ENCODE measurements around the gene CRACR2B.

DNA sequence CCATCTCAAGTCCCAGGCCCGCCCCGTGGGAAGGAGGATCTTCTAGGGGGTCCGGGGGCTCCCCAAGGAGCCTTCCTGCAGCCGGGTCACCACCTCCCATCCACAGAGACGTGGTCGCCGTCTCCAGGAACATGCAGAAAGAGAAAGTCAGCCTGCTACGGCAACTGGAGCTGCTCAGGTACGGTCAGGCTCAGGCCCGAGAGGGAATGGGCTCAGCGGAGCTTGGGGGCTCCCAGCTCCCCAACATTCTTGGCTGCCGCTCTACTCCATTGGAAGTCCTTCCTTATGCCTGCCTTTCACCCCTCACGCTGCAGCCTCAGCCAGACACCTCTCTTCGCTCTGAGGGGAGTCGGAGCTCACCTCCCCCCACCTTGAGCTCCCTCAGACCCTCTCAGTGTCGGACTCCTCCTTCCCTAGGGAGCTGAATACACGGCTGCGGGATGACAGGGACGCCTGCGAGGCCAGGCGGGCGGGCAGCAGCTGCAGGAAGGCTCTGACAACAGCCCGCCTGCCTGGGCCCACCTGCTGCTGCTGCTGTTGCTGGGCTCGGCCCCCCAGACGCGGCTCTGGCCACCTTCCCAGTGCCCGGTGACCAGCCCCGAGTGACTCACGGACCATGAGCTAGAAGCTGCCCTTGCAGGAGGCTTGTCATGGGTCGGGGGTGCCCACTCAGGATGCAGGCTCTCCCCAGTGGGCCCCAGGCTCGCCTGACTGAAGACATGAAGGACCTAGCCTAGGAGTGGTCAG, 3.6 kb downstream of the CRACR2B start:
- TF ChIP-seq, protein P1, sequence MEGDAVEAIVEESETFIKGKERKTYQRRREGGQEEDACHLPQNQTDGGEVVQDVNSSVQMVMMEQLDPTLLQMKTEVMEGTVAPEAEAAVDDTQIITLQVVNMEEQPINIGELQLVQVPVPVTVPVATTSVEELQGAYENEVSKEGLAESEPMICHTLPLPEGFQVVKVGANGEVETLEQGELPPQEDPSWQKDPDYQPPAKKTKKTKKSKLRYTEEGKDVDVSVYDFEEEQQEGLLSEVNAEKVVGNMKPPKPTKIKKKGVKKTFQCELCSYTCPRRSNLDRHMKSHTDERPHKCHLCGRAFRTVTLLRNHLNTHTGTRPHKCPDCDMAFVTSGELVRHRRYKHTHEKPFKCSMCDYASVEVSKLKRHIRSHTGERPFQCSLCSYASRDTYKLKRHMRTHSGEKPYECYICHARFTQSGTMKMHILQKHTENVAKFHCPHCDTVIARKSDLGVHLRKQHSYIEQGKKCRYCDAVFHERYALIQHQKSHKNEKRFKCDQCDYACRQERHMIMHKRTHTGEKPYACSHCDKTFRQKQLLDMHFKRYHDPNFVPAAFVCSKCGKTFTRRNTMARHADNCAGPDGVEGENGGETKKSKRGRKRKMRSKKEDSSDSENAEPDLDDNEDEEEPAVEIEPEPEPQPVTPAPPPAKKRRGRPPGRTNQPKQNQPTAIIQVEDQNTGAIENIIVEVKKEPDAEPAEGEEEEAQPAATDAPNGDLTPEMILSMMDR (IDR thresholded peaks at IDR 0.05; ENCODE audit: insufficient read depth, low read length): no peak
- TF ChIP-seq POLR2AphosphoS5 (IDR thresholded peaks at IDR 0.05; ENCODE audit: low read depth) (no peak), SPI1 (IDR thresholded peaks at IDR 0.05; ENCODE audit: borderline replicate concordance, low read depth) (no peak), REST (IDR thresholded peaks at IDR 0.05; ENCODE audit: insufficient replicate concordance, low read depth) (no peak)
